ENCODE measurements around the gene CD2.

Gene CD2

DNA sequence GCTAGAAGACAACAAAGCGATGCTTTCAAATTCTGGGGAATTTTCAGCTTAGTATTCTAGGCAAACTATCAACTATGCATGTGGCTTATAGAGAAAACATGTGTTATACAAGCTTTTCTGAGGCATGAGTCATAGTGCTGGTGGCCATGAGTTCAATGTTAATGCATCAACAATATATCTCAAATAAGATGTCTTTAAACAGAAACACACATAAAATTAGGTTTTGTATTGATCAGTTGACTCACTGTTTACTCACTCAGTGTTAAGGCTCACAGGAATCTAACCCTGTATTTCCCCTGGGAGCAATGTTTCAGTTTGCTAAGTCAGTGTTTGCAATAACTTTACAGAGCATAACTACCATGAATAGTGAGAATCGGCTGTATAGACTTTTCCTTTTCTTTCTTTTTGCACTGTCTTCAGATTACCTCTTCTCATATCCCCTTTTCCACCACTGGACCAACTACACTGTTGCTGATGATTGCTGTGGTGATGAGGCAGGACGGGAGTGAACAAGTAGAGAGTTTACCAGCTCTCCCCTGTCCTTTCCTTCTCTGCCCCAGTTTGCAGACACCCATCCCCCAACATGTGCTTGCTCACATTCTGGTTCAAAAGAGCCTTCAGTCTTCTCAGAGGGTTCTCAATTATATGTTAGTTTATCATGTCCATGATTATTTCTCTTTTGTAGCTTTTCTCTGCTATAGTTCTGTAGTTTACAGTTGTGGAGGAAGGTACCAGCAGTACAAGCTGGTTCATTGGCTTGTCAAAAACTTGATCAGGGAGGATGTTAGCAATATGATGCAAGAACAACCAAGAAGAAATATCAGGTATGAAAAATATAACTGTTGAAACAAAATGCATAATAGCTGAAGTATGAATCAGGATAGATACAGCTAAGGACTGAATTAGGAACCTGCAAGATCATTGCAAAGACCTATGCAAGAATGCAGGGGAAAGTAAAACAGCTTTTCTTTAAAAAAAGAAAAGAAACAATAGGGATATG is 23.9 kb downstream of the CD2 start:
- Histone ChIP-seq H3K9me3 (no peaks in the 10 kb centered on the region), H3K27me3 (no peaks in the 10 kb centered on the region), H3K36me3 (no peaks in the 10 kb centered on the region), H3K27ac (no peak overlapping the region), H3K4me1 (ENCODE audit: control insufficient read depth in 1 of 2, insufficient read depth in 1 of 2, low read depth in 1 of 2, low read length in 1 of 2) (no peaks in the 10 kb centered on the region), H3K4me3 (ENCODE audit: low read depth in 1 of 2, low read length in 1 of 2) (no peak overlapping the region)
- TF ChIP-seq, protein P1, sequence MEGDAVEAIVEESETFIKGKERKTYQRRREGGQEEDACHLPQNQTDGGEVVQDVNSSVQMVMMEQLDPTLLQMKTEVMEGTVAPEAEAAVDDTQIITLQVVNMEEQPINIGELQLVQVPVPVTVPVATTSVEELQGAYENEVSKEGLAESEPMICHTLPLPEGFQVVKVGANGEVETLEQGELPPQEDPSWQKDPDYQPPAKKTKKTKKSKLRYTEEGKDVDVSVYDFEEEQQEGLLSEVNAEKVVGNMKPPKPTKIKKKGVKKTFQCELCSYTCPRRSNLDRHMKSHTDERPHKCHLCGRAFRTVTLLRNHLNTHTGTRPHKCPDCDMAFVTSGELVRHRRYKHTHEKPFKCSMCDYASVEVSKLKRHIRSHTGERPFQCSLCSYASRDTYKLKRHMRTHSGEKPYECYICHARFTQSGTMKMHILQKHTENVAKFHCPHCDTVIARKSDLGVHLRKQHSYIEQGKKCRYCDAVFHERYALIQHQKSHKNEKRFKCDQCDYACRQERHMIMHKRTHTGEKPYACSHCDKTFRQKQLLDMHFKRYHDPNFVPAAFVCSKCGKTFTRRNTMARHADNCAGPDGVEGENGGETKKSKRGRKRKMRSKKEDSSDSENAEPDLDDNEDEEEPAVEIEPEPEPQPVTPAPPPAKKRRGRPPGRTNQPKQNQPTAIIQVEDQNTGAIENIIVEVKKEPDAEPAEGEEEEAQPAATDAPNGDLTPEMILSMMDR (IDR thresholded peaks at IDR 0.05), result no peak

DNA sequence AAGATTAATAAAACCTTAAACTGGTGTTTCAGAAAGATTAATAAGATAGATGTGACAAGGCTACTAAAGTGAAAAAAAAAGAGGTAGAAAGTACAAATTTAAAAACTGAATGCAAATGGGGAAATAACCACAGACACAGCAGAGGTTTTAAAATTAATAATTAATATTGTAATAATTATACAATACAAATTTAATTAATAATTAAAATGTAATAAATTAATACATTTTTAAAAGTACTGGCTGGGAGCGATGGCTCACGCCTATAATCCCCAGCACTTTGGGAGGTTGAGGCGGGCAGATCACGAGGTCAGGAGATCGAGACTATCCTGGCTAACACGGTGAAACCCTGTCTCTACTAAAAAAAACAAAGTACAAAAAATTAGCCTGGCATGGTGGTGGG is 26.8 kb downstream of the CD2 start:
- H3K9me3 ChIP-seq, result no peaks in the 10 kb centered on the region
- TF ChIP-seq, protein P1 (IDR thresholded peaks at IDR 0.05), result no peak

DNA sequence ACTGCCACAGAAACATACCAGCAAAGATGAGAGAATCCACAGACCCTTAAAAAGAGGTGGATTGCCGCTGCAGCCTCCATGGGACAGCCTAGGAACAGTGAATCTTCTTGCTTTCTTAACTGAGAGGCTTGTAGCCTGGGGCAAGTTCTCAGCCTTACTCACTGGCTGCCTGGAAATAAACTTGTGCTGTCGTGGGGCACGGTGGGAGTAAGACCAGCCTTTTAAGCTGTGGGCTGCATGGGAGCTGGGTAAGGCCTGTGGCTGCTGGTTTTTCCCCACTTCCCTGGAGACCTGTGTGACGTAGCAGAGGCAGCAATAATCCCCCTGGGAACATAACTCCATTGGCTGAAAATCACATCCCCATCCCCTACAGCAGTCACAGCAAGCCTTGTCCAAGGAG is 30.8 kb downstream of the CD2 start:
- H3K4me1 ChIP-seq (ENCODE audit: control insufficient read depth in 1 of 2, insufficient read depth in 1 of 2, low read depth in 1 of 2, low read length in 1 of 2), result no peaks in the 10 kb centered on the region
- no peaks in the 10 kb centered on the region for H3K9me3 ChIP-seq
- H3K36me3 ChIP-seq, result no peaks in the 10 kb centered on the region
- H3K27ac ChIP-seq, result no peak overlapping the region
- no peak overlapping the region for H3K4me3 ChIP-seq (ENCODE audit: low read depth in 1 of 2, low read length in 1 of 2)
- TF ChIP-seq, protein P1 (IDR thresholded peaks at IDR 0.05), result no peak
- no peaks in the 10 kb centered on the region for H3K27me3 ChIP-seq

More for the DNA sequence above, 26.8 kb downstream of the CD2 start:
- no peaks in the 10 kb centered on the region for H3K27me3 ChIP-seq
- H3K4me3 ChIP-seq (ENCODE audit: low read depth in 1 of 2, low read length in 1 of 2), result no peak overlapping the region
- no peaks in the 10 kb centered on the region for H3K4me1 ChIP-seq (ENCODE audit: control insufficient read depth in 1 of 2, insufficient read depth in 1 of 2, low read depth in 1 of 2, low read length in 1 of 2)
- no peaks in the 10 kb centered on the region for H3K36me3 ChIP-seq
- no peak overlapping the region for H3K27ac ChIP-seq

DNA sequence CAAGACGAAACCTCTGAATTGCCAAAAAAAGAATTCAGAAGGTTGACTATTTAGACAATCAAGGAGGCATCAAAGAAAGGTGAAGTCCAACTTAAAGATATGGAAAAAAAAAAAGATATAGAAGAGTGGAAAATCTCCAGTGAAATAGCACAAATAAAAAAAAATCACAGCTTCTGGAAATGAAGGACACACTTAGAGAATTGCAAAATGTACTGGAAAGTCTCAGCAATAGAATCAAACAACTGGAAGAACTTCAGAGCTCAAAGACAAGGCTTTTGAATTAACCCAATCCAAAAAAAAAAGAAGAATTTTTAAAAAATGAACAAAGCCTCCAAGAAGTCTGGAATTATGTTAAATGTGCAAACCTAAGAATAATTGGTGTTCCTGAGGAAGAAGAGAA is 31.8 kb downstream of the CD2 start:
- no peaks in the 10 kb centered on the region for H3K27me3 ChIP-seq
- H3K4me3 ChIP-seq (ENCODE audit: low read depth in 1 of 2, low read length in 1 of 2), result no peak overlapping the region
- H3K36me3 ChIP-seq, result no peaks in the 10 kb centered on the region
- H3K27ac ChIP-seq, result no peak overlapping the region
- H3K9me3 ChIP-seq, result no peaks in the 10 kb centered on the region
- H3K4me1 ChIP-seq (ENCODE audit: control insufficient read depth in 1 of 2, insufficient read depth in 1 of 2, low read depth in 1 of 2, low read length in 1 of 2), result no peaks in the 10 kb centered on the region
- TF ChIP-seq, protein P1 (IDR thresholded peaks at IDR 0.05), result no peak

DNA sequence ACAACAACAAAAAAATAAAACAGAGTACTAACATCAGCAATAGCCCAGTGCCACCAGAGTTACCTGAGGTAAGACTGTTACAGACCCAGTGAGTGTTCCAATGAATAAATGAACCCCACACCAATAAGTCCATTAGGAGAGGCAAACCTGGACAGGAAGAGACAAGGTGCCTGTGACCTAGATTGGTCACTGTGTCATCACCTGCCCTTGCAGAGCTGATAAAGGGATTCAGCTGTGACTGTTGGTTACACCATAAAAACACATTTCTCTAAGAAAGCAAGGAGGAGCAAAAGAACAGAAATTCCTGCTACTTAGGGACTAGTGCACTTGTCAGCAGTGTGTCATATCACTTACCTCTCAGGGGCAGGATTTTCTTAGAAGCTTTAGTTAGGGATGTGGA is 37.5 kb downstream of the CD2 start:
- Histone ChIP-seq H3K27me3 (no peaks in the 10 kb centered on the region), H3K36me3 (no peaks in the 10 kb centered on the region), H3K9me3 (no peaks in the 10 kb centered on the region), H3K4me1 (ENCODE audit: control insufficient read depth in 1 of 2, insufficient read depth in 1 of 2, low read depth in 1 of 2, low read length in 1 of 2) (no peaks in the 10 kb centered on the region), H3K4me3 (ENCODE audit: low read depth in 1 of 2, low read length in 1 of 2) (no peak overlapping the region), H3K27ac (no peak overlapping the region)
- TF ChIP-seq, protein P1 (IDR thresholded peaks at IDR 0.05), result no peak
